Effector CD8-positive, alpha-beta T cell (primary cell): ENCODE results near the gene COL2A1.

Experiments
- DNase-seq: peaks from one replicate; lab custom pipeline; 2025; lab: John Stamatoyannopoulos, UW

The COL2A1 gene

DNA sequence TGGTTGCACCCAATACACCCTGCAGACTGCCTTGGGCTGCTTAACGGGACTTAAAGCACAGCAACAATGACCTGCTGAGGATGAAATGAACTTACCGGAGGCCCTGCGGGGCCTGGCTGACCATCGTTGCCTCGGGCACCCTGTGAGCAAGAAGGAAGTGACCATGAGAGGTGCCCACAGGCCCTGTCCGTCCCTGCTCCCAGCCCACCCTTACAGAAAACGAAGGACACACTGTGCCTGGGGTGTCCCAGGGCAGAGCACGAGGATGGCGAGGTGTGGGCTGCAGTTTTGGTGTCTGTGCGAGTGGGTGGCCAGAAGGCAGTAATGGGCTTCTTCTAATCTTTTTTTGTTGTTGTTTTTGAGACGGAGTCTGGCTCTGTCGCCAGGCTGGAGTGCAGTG lies 14.6 kb downstream of the COL2A1 start:
- no peak for DNase-seq

DNA sequence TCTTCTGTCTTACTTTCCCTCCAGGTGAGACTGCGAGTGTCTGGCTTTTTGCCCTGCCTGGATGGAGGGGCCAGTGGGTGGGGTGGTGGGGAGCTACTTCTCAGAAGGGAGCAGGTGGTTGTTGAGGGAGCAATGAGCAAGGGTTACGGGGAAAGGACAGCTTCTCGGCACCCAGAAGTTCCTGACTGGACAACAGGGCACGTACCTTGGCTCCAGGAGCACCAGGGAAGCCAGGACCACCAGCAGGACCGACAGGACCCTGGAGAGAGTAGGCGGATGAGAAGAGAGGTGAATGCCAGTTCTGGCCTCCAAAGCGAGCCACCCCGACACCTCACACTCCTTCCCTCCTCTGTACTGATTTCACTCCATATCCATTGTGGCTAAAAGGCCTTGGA lies 15.3 kb downstream of the COL2A1 start:
- no peak for DNase-seq

- DNase-seq, result no peak
Measured at GRCh38 chr12:47988073-47989022, 15.9 kb downstream of the COL2A1 start.

GRCh38 chr12:47987411-47988072 lies 16.7 kb downstream of the COL2A1 start:
- no peak for DNase-seq

DNA sequence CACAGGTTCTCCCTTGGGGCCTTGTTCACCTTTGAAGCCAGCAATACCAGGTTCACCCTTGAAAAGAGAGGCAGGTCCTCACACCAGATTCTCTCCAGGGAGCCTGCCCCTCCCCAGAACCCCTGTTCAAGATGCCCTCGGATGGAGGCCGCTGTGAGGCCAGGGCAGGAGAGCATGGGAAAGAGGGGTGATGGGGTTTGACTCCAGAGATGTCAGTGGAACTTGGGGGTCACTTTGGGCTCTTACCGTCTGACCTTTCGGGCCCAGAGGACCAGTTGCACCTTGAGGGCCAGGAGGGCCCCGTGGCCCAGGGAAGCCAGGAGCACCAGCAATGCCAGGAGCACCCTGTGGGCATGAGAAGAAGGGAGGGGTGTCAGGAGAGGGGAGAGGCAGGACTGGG lies 17.4 kb downstream of the COL2A1 start:
- DNase-seq, result no peak

DNA sequence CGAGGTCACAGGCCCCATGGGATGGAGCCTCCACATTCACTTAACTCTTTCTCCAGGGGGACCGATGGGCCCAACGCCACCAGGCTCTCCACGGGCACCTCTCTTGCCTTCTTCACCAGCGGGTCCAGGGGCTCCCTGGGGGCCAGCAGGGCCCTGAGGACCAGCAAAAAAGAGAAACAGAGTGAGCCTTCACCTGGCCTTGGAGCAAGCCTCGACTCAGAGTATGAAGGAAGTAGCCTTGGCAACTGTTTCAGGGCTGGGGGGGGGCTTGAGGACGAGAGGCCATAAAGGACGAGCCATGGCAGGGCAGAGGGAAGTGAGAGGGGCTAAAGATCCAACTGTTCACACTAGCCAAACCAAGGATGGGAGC lies 18.0 kb downstream of the COL2A1 start:
- no peak for DNase-seq

- DNase-seq, result no peak
Measured at GRCh38 chr12:47985596-47986290, 18.5 kb downstream of the COL2A1 start.

- DNase-seq, result no peak
Measured at GRCh38 chr12:47984331-47984801, 19.9 kb downstream of the COL2A1 start.

DNA sequence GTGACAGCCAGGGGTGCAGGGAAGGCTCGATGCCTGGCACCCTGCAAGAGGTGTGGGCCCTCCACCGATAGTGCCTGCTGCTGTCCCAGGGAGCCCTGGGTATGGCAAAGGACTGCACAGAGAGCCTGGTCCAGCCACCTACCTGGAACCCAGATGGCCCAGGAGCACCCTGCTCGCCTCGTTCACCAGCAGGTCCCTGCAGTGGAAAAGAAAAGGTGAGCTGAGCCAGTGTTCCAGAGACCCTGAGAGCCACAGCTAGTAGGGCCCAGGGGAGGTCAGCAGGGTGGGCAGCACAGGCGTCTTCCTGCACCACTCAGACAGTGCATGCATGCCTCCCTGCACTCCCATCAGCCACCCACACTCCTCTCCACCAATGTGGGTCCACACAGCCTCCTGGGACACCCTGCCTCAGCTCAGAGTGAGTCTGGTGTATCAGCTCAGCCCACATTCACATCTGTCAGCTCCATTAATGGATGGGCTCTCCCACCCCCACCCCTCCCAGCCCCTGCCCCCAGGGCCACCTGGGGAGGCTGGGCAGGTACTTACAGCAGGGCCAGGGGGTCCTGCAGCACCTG lies 20.6 kb downstream of the COL2A1 start:
- no peak for DNase-seq

GRCh38 chr12:47982770-47983169 lies 21.5 kb downstream of the COL2A1 start:
- DNase-seq, result no peak

DNA sequence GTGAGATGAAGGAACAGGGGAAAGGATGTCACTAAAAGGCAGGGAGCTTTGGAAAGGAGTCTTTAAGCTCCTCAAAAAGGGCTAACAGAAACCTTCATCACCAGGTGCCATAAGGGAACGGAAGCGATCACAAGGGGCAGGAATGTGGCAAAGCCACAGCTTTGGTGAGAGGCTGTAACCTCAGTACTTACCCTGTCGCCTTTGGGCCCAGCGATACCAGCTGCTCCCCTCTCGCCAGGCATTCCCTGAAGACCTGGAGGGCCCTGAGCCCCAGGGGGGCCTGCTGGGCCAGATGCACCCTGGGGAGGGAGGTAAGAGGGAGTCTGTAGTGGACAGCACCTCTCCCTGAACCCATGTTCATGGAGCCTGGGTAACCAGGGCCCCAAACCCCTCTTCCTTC lies 22.0 kb downstream of the COL2A1 start:
- DNase-seq, result no peak

DNA sequence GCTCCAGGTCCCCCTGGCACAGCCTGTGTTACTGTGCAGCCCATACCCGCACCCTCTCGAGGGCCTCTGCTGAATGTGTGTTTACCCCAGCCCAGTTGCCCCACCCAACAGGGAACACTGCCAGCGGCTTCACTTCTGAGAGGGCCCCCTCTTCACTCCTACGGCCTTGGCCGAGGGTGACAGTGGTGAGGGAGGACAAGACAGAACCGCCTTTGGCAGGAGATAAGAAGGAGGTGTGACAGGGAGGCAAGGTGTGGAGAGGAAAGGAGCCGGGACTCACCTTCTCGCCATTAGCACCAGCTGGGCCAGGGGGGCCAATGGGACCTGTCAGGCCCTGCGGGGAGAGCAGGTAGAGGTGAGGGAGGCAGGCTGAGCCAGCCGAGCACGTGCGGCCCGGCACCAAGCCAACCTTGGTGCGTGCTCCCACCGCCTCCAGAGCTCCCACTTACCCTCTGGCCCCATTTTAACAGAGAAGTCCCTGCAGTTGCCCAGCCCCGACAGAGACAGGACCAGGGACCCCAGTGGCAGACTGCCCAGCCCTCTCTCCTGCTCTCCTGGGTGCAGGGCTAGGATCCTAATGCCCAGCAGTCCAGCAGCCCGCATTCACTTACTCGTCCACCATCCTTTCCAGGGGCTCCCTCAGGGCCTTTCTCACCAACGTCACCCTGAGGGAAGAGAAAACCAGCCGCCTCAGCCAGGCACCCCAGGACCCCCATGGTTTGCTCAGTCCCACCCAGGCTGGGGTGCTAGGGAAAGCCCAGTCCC lies 22.6 kb downstream of the COL2A1 start:
- no peak for DNase-seq

DNA sequence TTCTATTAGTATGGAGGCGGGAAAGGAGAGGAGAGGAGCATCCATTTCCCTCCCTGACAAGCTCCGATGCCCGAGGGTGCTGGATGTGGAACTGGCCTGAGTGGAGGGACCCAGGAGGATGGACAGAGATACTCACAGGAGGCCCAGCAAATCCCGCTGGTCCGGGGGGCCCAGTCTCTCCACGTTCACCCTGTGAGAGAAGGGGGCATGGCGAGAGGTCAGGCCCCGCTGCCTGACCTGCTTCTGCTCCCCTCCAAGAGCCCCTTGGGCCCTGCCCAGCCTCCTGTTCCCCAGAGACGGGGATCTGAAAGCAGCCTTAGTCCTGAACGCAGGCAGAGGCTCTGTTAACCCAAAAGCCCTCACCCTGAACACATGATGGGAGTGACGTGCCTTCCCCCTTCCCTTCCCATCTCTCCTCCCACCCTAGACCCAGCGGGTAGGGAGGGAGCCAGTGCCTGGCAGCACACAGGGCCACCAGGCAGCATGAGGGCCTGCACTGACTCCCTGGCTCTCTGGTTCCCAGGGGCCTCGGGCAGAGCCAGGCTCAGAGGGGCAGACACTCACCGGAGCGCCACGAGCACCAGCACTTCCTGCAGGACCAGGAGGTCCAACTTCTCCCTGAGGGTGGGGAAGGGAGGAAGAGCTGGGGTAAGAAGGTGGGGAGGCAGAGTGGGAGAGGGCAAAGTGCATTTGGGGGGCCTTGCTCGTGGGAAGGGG lies 23.3 kb downstream of the COL2A1 start:
- DNase-seq, result no peak

DNA sequence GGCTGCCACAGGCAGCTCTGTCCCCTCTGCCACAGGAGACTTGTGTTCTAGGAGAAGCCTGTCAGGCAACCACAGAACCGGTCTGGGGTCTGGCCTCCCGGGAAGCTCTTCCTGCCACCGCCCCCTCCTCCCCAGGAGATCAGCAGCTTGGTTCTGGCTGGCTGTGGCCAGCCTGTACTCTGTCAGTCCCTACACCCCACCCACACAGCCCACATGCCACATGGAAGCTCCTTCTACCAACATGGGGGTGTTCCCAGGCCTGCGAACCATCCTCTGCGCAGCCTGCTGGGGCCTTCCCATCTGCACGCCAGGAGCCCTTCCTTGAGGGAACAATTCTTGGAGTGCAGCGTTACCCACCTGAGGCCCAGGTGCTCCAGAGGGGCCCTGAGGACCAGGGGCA lies 24.1 kb downstream of the COL2A1 start:
- no peak for DNase-seq

DNA sequence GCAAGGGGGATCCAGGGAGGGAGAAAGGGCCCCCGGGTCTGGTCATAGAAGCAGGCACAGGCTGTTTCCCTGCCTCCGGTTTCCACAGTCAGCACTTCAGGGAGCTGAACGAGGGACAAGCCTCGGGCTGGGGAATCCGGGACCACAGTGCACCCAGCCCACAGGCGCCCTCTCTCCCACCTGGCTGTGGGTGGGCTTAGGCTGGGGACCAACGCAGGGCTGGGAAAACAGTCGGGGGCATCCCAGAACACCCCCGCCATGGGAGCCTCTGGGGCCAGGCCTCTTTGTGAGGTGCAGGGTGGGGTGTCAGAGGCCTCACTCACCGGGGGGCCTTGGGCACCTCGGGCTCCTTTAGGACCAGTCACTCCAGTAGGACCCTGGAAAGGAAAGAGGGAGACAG lies 24.6 kb downstream of the COL2A1 start:
- DNase-seq, result no peak

DNA sequence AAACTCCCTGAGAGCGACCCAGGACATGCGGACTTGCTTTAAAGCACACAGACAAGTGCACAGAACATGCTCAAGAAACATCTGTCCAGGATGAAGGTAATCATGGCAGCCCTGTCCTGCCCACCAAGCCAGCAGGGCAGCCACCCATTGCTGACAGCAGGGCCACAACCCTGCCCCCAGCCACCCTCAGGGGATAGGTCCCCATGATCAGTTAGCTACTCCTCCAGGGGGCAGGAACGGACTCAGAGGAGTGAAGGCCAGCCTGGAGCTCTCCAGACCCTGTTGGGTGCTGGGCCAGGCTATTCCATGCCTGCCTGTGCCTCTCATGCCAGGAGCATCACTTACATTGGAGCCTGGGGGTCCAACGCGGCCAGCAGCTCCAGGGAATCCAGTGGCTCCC lies 25.1 kb downstream of the COL2A1 start:
- DNase-seq, result no peak

- DNase-seq, result no peak
Measured at GRCh38 chr12:47978598-47978873, 25.7 kb downstream of the COL2A1 start.

DNA sequence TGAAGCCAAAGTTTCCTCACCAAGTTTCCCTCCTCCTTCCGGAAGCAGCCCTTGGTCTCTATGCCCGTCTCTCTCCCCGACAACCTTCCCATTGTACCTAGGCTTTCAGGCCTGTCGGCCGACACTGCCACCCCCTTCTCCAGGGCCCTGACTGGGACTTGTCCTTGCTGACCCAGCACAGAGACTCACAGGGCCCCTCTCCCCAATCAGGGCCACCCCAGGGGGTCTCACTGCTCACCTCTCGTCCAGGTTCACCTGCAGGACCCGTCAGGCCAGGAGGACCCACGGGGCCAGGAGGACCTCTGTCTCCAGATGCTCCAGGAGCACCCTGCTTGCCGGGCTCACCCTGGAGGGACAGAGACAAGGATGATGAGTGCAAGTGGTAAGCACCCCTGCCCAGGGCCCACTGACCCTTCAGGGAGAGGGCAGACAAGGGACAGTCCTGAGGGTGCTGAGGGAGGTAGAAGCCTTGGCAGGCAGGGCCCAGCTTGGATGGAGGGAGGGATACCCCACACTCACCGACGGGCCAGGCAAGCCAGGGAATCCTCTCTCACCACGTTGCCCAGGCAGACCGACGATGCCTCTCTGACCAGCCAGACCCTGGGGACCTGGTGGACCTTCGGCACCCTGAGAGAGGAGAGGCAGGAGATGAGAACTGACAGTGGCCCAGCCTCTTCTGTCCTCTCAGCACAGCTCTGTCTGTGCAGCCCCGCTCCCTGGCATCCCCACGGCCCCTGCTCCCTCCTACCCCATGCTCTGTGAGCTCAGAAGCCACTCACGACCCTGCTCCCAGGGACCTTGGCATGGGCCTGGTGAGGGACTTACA lies 26.3 kb downstream of the COL2A1 start:
- no peak for DNase-seq

- DNase-seq, result no peak
Measured at GRCh38 chr12:47977046-47977771, 27.1 kb downstream of the COL2A1 start.

GRCh38 chr12:47975816-47976215 lies 28.5 kb downstream of the COL2A1 start:
- DNase-seq, result no peak
